HK-2 (cell line): Measurements from ENCODE around the gene BAG5.

Experiments
- DNase-seq: peaks from one replicate; pipeline ENCODE4 v3.0.0-alpha.2; 2018; ENCODE audit not compliant: unreplicated experiment

The BAG5 gene

GRCh38 chr14:103546652-103547454 is 15.6 kb downstream of the BAG5 start:
- DNase-seq: peak; percentile 78

GRCh38 chr14:103545915-103546651 is 16.4 kb downstream of the BAG5 start:
- DNase-seq: no peak

- DNase-seq: no peak
Observed at GRCh38 chr14:103545219-103545914, 17.1 kb downstream of the BAG5 start.

- DNase-seq: no peak
Observed at GRCh38 chr14:103544388-103545218, 17.9 kb downstream of the BAG5 start.

- DNase-seq: no peak
Observed at GRCh38 chr14:103543721-103544387, 18.6 kb downstream of the BAG5 start.

GRCh38 chr14:103543140-103543539 is 19.3 kb downstream of the BAG5 start:
- no peak for DNase-seq

GRCh38 chr14:103542605-103543088 is 19.8 kb downstream of the BAG5 start:
- no peak for DNase-seq

GRCh38 chr14:103541709-103542604 is 20.5 kb downstream of the BAG5 start:
- no peak for DNase-seq

GRCh38 chr14:103540821-103541708 is 21.4 kb downstream of the BAG5 start:
- DNase-seq: no peak

- no peak for DNase-seq
Observed at GRCh38 chr14:103539056-103539825, 23.2 kb downstream of the BAG5 start.

GRCh38 chr14:103538291-103539055 is 24.0 kb downstream of the BAG5 start:
- DNase-seq: no peak

GRCh38 chr14:103537175-103537990 is 25.1 kb downstream of the BAG5 start:
- DNase-seq: no peak

- DNase-seq: no peak
Observed at GRCh38 chr14:103536693-103537092, 25.8 kb downstream of the BAG5 start.

- no peak for DNase-seq
Observed at GRCh38 chr14:103535891-103536565, 26.4 kb downstream of the BAG5 start.

GRCh38 chr14:103535081-103535890 is 27.2 kb downstream of the BAG5 start:
- DNase-seq: no peak
